Stimulated activated CD8-positive, alpha-beta memory T cell treated with anti-CD3 and anti-CD28 coated beads, Interleukin-7, amount 100 ng/mL, for 1 hour (primary cell): ENCODE results near the gene TMEM72.

Experiments used
- DNase-seq, 2 donors: peaks; one replicate each; pipeline ENCODE4 v3.0.0-alpha.2; 2020; ENCODE audit warnings: low read depth in 2 of 2

The TMEM72 gene

GRCh38 chr10:44917848-44918247, 6.7 kb downstream of the TMEM72 start:
- DNase-seq: no peak

DNA sequence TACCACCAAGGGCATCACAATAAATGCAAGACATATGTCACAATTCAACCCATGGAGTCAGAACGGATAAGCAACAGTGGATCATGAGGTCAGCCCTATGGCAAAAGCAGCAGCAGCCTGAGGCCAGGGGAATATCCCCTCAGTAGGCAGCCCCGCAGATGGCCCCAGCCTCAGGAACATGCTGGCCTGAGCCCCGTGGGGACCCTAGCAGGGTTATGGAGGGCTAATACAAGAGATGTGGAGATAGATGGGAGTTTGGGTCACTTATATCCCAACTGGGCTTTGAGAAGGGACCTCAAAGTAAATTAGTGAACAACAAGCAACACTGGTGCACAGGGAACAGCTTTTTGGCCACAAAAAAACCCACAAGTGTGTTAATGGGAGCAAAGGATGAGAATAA, 9.1 kb downstream of the TMEM72 start:
- DNase-seq: no peak

DNA sequence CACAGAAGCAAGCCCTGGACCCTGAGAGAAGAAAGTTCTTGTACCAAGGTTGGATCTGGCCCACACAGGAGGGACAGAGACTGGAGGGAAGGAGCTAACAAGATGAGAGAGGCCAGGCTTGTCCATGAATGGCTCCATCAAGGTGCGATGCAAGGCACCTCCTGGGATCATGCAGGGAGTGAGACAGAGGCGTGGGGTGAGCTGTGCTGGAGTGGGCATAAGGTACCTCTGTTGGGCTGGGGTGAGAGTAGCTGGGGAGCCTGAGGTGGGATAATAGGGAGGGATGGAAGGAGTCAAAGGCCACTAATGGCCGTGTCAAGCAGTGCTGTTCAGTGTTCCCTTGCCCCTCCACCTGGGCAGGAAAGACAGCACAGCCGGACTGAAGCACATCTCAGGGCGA, 9.9 kb downstream of the TMEM72 start:
- DNase-seq: no peak

GRCh38 chr10:44921506-44921905, 10.4 kb downstream of the TMEM72 start:
- DNase-seq: no peak

GRCh38 chr10:44922021-44922420, 10.9 kb downstream of the TMEM72 start:
- no peak for DNase-seq

- no peak for DNase-seq
Observed at GRCh38 chr10:44922796-44923545, 11.8 kb downstream of the TMEM72 start.

GRCh38 chr10:44923611-44924010, 12.5 kb downstream of the TMEM72 start:
- no peak for DNase-seq

DNA sequence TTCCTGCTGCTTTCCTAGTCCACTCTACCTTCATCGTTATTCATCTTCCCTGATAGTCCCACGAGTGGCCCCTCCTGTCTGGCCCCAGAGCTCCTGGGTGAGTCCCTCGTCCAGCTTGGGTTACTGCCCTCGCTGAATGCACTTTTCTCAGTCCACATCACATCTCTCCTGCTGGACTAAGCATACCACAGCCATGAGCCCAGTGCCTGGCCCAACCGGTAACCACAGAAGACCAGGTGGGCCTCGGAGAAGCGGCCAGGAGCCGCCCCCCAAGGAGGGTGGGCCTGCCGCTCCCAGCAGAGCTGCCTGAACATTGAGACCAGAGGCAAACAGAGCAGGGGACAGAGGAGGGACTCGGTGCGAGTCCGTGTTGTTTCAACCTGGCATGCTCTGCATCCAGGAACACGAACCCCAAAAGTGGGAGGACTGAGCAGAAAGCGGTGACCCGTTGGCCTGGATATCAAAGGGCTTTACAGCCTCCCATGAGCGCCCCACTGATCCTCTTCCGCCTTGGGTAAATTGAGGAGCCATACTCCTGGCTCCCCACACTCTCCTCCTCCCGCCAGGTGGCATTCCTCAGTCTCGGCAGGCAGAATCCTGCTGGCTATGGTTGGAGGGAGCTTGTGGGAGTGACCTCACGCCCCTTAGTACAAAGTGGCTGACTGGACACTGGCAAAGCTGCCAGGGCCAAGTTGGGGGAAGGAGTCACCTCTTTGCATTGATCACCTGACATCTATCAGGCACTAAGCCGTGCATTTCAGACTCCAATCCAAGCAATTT, 13.3 kb downstream of the TMEM72 start:
- DNase-seq: no peak

- DNase-seq: no peak
Observed at GRCh38 chr10:44925224-44925623, 14.1 kb downstream of the TMEM72 start.

- DNase-seq: no peak
Observed at GRCh38 chr10:44925811-44926750, 14.9 kb downstream of the TMEM72 start.

DNA sequence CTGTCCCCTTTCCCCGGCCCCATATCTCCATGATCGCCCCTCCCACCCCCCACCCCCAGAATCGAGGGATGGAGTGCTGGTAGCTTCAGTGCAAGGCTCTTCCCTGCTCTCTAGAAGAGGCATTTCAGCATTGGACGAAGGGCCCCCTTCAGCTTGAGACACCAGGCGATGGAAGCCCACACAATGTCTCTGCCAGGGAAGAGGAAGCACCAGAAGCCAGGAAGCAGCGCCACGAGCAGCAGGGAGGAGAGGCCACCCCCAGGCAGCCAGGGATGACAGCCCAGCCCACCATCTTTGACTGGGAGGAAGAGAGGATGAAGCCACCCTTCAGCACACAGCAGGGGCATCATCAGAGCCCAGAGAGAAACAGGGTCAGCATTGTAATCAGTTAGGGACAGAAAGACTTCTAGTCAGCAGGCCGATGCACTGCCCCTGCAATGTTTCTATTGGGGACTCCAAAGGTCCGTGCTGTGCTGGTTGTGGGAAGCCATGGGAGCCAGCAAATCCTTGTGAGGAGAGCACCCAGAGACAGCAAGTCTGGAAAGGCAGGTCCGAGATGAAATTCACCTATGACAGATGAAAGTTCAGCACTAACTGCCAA, 15.7 kb downstream of the TMEM72 start:
- no peak for DNase-seq

GRCh38 chr10:44927352-44927751, 16.2 kb downstream of the TMEM72 start:
- no peak for DNase-seq

- no peak for DNase-seq
Observed at GRCh38 chr10:44928462-44928861, 17.3 kb downstream of the TMEM72 start.

GRCh38 chr10:44929356-44930255, 18.5 kb downstream of the TMEM72 start:
- no peak for DNase-seq

DNA sequence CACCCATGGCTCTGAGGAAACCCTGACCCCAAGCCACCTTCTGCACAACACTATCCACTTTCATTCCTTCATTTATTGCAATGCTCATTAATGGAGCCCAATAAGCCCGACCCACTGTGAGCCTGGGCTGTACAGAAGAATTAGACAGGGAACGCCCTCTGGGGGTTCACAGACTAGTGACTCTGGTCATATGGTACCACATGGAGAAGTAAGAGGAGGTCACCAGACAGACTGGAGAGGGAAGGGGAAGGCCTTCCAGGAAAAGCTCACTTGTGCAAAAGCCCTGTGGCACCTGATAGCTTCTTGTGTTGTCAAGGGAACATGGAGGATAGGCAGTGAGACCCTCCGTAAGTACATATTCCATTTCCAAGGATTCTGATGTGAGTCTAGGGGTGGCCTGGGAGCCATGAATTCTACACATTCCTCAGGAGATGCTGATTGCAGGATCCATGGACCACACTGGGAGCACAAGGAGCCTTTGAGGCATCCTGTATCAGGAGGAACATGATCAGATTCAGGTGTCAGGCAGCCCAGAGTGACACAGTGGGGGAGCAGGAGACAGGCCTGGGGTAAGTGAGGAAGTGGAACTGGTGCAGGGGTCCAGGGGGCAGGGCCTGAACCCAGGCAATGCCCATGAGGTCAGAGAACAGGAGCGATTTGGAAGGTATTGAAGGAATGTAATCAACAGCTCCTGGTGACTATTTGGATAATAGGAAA, 19.9 kb downstream of the TMEM72 start:
- DNase-seq: no peak

DNA sequence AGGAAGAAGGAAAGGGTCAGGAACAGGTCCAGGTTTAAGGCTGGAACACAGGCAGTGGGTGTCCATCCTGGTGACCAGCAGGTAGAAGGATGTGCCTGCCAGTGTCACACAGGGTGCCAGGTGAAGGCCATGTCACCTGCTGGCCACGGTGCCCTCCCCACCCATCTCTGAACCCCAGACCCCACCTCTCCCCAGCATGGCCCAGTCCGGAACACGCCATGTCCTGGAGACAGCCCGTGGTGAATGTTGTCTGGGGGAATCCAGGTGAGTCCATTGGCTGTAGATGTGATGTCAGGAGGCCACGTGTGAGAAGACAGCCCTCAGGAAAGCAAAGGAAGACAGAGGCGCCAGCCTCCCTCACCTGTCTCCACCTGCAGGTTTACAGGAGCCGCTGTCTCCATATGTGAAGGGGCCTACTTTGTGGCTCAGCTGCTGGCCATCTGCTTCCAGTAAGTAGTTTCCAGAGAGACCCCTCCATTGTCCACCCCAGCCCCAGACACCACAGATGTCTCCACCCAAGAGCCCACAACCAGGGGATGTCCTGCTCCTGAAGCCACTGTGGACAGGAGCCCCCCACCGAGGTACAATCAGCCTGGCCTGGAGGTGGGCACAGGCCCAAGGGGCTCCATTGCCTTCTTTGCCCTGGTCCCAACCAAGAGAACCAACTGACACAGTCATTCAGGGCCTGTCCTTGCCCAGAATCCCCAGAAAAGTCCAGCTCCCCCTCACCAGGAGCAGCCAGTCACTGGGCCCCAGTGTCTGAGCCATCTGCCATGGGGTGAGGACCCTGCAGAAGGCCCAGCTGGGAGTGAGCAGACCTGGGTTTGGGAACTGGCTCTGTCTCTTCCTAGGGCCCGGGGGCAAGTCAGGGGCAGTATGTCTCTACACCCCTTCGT, 20.7 kb downstream of the TMEM72 start:
- no peak for DNase-seq

DNA sequence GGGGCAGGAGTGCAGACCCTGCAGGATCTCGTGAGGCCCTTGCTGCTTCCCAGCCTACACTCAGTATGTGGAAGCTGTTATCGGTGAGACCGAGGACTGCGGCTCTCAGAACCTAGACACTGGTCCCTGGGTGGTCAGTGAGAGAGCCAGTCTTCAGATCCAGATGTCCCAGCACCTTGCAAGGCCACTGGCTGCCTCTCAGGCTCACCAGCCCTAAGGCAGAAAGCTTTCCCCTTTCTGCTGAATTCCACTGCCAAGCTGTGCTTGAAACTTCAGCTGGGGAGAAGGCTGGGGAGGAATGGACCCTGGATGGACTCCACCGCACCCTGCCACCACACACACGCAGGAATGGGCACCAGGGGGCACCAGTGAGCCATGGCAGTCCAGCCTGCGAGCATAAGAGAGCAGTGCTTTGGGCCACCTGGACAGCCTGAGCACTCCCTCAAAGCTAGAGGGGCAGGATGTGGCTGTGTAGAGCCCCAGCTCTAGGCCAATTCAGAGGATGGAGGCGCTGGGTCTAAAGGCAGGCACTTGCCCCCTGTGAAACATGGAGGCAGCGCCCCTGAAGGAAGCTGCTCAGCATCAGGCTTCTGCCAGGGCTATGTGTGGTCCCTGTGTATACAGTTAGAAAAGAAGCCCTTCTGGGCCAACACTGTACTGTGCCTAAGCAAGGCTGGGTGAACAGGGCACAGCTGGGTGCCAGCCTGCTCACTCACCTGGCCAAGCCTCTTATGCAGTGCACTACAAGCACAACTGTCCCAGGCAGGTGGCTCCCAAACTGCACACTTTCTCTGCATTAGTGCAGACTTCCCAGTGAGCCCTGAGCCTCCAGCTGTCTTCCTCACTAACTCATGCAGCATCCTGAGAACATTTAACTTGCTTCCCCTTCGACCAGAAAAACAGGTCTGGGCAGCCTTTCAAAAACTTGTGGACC, 21.6 kb downstream of the TMEM72 start:
- peak; percentile 51 to 70 for DNase-seq
